ENCODE data around the gene TMPRSS9.

The TMPRSS9 gene

GRCh38 chr19:2359992-2360685 lies at the start of gene TMPRSS9:
TSS of gene TMPRSS9 (plus strand) at chr19:2360265. CDS start at chr19:2389786, 29,521 bp downstream.
- Histone ChIP-seq H3K27ac (ENCODE audit: low read depth, low read length) (no peak within 1 kb of the TSS), H3K27me3 (ENCODE audit: control insufficient read depth in 1 of 2, insufficient read depth in 2 of 2, low read length in 2 of 2) (peaks cover 30 to 38% of the 10 kb centered on the region in 2 donors), H3K9ac (ENCODE audit: low read depth in 1 of 2, low read length in 2 of 2) (no peak within 1 kb of the TSS), H3K4me3 (ENCODE audit: low read depth in 1 of 2, low read length in 2 of 2) (no peak within 1 kb of the TSS), H3K4me1 (ENCODE audit: control insufficient read depth in 1 of 2, insufficient read depth in 2 of 2, low read length in 2 of 2) (peaks cover 6 to 9% of the 10 kb centered on the region in 2 donors), H3K36me3 (ENCODE audit: control insufficient read depth in 1 of 2, insufficient read depth in 2 of 2, low read length in 2 of 2) (no peaks in the 10 kb centered on the region), H3K9me3 (ENCODE audit: control insufficient read depth in 1 of 2, low read length in 2 of 2) (no peaks in the 10 kb centered on the region)

GRCh38 chr19:2311093-2311492 lies 49.0 kb upstream of the TMPRSS9 start:
- Histone ChIP-seq H3K27ac (ENCODE audit: low read depth, low read length) (no peak overlapping the region), H3K9me3 (ENCODE audit: control insufficient read depth in 1 of 2, low read length in 2 of 2) (peaks cover 0 to 3% of the 10 kb centered on the region in 2 donors), H3K27me3 (ENCODE audit: control insufficient read depth in 1 of 2, insufficient read depth in 2 of 2, low read length in 2 of 2) (peaks cover 21 to 31% of the 10 kb centered on the region in 2 donors), H3K4me3 (ENCODE audit: low read depth in 1 of 2, low read length in 2 of 2) (no peak overlapping the region), H3K9ac (ENCODE audit: low read depth in 1 of 2, low read length in 2 of 2) (no peak overlapping the region), H3K4me1 (ENCODE audit: control insufficient read depth in 1 of 2, insufficient read depth in 2 of 2, low read length in 2 of 2) (no peaks in the 10 kb centered on the region), H3K36me3 (ENCODE audit: control insufficient read depth in 1 of 2, insufficient read depth in 2 of 2, low read length in 2 of 2) (no peaks in the 10 kb centered on the region)

- Histone ChIP-seq H3K9me3 (ENCODE audit: control insufficient read depth in 1 of 2, low read length in 2 of 2) (peaks cover 0 to 3% of the 10 kb centered on the region in 2 donors), H3K27me3 (ENCODE audit: control insufficient read depth in 1 of 2, insufficient read depth in 2 of 2, low read length in 2 of 2) (peaks cover 3 to 24% of the 10 kb centered on the region in 2 donors), H3K4me1 (ENCODE audit: control insufficient read depth in 1 of 2, insufficient read depth in 2 of 2, low read length in 2 of 2) (no peaks in the 10 kb centered on the region), H3K27ac (ENCODE audit: low read depth, low read length) (no peak overlapping the region), H3K4me3 (ENCODE audit: low read depth in 1 of 2, low read length in 2 of 2) (no peak overlapping the region), H3K36me3 (ENCODE audit: control insufficient read depth in 1 of 2, insufficient read depth in 2 of 2, low read length in 2 of 2) (no peaks in the 10 kb centered on the region), H3K9ac (ENCODE audit: low read depth in 1 of 2, low read length in 2 of 2) (no peak overlapping the region)
Observed at GRCh38 chr19:2312820-2313501, 47.1 kb upstream of the TMPRSS9 start.

GRCh38 chr19:2315121-2315817 lies 44.8 kb upstream of the TMPRSS9 start:
- no peak overlapping the region for H3K27ac ChIP-seq (ENCODE audit: low read depth, low read length)
- no peaks in the 10 kb centered on the region for H3K4me1 ChIP-seq (ENCODE audit: control insufficient read depth in 1 of 2, insufficient read depth in 2 of 2, low read length in 2 of 2)
- no peak overlapping the region for H3K9ac ChIP-seq (ENCODE audit: low read depth in 1 of 2, low read length in 2 of 2)
- H3K9me3 ChIP-seq (ENCODE audit: control insufficient read depth in 1 of 2, low read length in 2 of 2): peaks cover 0 to 3% of the 10 kb centered on the region in 2 donors
- no peaks in the 10 kb centered on the region for H3K36me3 ChIP-seq (ENCODE audit: control insufficient read depth in 1 of 2, insufficient read depth in 2 of 2, low read length in 2 of 2)
- H3K4me3 ChIP-seq (ENCODE audit: low read depth in 1 of 2, low read length in 2 of 2): no peak overlapping the region
- peaks cover under 1 to 8% of the 10 kb centered on the region in 2 donors for H3K27me3 ChIP-seq (ENCODE audit: control insufficient read depth in 1 of 2, insufficient read depth in 2 of 2, low read length in 2 of 2)

GRCh38 chr19:2315818-2316353 lies 44.2 kb upstream of the TMPRSS9 start:
- no peaks in the 10 kb centered on the region for H3K4me1 ChIP-seq (ENCODE audit: control insufficient read depth in 1 of 2, insufficient read depth in 2 of 2, low read length in 2 of 2)
- no peak overlapping the region for H3K4me3 ChIP-seq (ENCODE audit: low read depth in 1 of 2, low read length in 2 of 2)
- H3K36me3 ChIP-seq (ENCODE audit: control insufficient read depth in 1 of 2, insufficient read depth in 2 of 2, low read length in 2 of 2): no peaks in the 10 kb centered on the region
- peaks cover 0 to 7% of the 10 kb centered on the region in 2 donors for H3K27me3 ChIP-seq (ENCODE audit: control insufficient read depth in 1 of 2, insufficient read depth in 2 of 2, low read length in 2 of 2)
- H3K9ac ChIP-seq (ENCODE audit: low read depth in 1 of 2, low read length in 2 of 2): no peak overlapping the region
- H3K27ac ChIP-seq (ENCODE audit: low read depth, low read length): no peak overlapping the region
- H3K9me3 ChIP-seq (ENCODE audit: control insufficient read depth in 1 of 2, low read length in 2 of 2): peaks cover 0 to 3% of the 10 kb centered on the region in 2 donors

- H3K4me3 ChIP-seq (ENCODE audit: low read depth in 1 of 2, low read length in 2 of 2): no peak overlapping the region
- peaks cover 0 to 5% of the 10 kb centered on the region in 2 donors for H3K27me3 ChIP-seq (ENCODE audit: control insufficient read depth in 1 of 2, insufficient read depth in 2 of 2, low read length in 2 of 2)
- no peak overlapping the region for H3K9ac ChIP-seq (ENCODE audit: low read depth in 1 of 2, low read length in 2 of 2)
Observed at GRCh38 chr19:2317300-2317699, 42.8 kb upstream of the TMPRSS9 start.

GRCh38 chr19:2317756-2318155 lies 42.3 kb upstream of the TMPRSS9 start:
- H3K27ac ChIP-seq (ENCODE audit: low read depth, low read length): no peak overlapping the region
- peaks cover 0 to 3% of the 10 kb centered on the region in 2 donors for H3K9me3 ChIP-seq (ENCODE audit: control insufficient read depth in 1 of 2, low read length in 2 of 2)
- peaks cover 0 to under 1% of the 10 kb centered on the region in 2 donors for H3K27me3 ChIP-seq (ENCODE audit: control insufficient read depth in 1 of 2, insufficient read depth in 2 of 2, low read length in 2 of 2)
- H3K4me1 ChIP-seq (ENCODE audit: control insufficient read depth in 1 of 2, insufficient read depth in 2 of 2, low read length in 2 of 2): no peaks in the 10 kb centered on the region
- peaks cover 0 to 8% of the 10 kb centered on the region in 2 donors for H3K36me3 ChIP-seq (ENCODE audit: control insufficient read depth in 1 of 2, insufficient read depth in 2 of 2, low read length in 2 of 2)
- H3K4me3 ChIP-seq (ENCODE audit: low read depth in 1 of 2, low read length in 2 of 2): no peak overlapping the region
- no peak overlapping the region for H3K9ac ChIP-seq (ENCODE audit: low read depth in 1 of 2, low read length in 2 of 2)

More at GRCh38 chr19:2317300-2317699, 42.8 kb upstream of the TMPRSS9 start:
- Histone ChIP-seq H3K27ac (ENCODE audit: low read depth, low read length) (no peak overlapping the region), H3K9me3 (ENCODE audit: control insufficient read depth in 1 of 2, low read length in 2 of 2) (peaks cover 0 to 3% of the 10 kb centered on the region in 2 donors), H3K4me1 (ENCODE audit: control insufficient read depth in 1 of 2, insufficient read depth in 2 of 2, low read length in 2 of 2) (no peaks in the 10 kb centered on the region), H3K36me3 (ENCODE audit: control insufficient read depth in 1 of 2, insufficient read depth in 2 of 2, low read length in 2 of 2) (peaks cover 0 to 4% of the 10 kb centered on the region in 2 donors)

- Histone ChIP-seq H3K36me3 (ENCODE audit: control insufficient read depth in 1 of 2, insufficient read depth in 2 of 2, low read length in 2 of 2) (peaks cover 0 to 14% of the 10 kb centered on the region in 2 donors), H3K9me3 (ENCODE audit: control insufficient read depth in 1 of 2, low read length in 2 of 2) (peaks cover 0 to 3% of the 10 kb centered on the region in 2 donors), H3K9ac (ENCODE audit: low read depth in 1 of 2, low read length in 2 of 2) (no peak overlapping the region), H3K4me3 (ENCODE audit: low read depth in 1 of 2, low read length in 2 of 2) (no peak overlapping the region), H3K4me1 (ENCODE audit: control insufficient read depth in 1 of 2, insufficient read depth in 2 of 2, low read length in 2 of 2) (no peaks in the 10 kb centered on the region), H3K27me3 (ENCODE audit: control insufficient read depth in 1 of 2, insufficient read depth in 2 of 2, low read length in 2 of 2) (no peaks in the 10 kb centered on the region), H3K27ac (ENCODE audit: low read depth, low read length) (no peak overlapping the region)
Observed at GRCh38 chr19:2318923-2319322, 41.1 kb upstream of the TMPRSS9 start.

- Histone ChIP-seq H3K4me1 (ENCODE audit: control insufficient read depth in 1 of 2, insufficient read depth in 2 of 2, low read length in 2 of 2) (no peaks in the 10 kb centered on the region), H3K9ac (ENCODE audit: low read depth in 1 of 2, low read length in 2 of 2) (no peak overlapping the region), H3K27me3 (ENCODE audit: control insufficient read depth in 1 of 2, insufficient read depth in 2 of 2, low read length in 2 of 2) (no peaks in the 10 kb centered on the region), H3K4me3 (ENCODE audit: low read depth in 1 of 2, low read length in 2 of 2) (no peak overlapping the region), H3K27ac (ENCODE audit: low read depth, low read length) (no peak overlapping the region), H3K9me3 (ENCODE audit: control insufficient read depth in 1 of 2, low read length in 2 of 2) (peaks cover 0 to 3% of the 10 kb centered on the region in 2 donors), H3K36me3 (ENCODE audit: control insufficient read depth in 1 of 2, insufficient read depth in 2 of 2, low read length in 2 of 2) (peaks cover 0 to 20% of the 10 kb centered on the region in 2 donors)
Observed at GRCh38 chr19:2319551-2319950, 40.5 kb upstream of the TMPRSS9 start.
